ENCODE measurements around the gene LETM1. TPM values are rescaled to one million over a fixed set of nuclear protein-coding genes. Genes with fewer than 3 reads are reported as not detected.

LETM1 gene
- total RNA-seq, 1 experiment from 2014 or later: 67.3 TPM

DNA sequence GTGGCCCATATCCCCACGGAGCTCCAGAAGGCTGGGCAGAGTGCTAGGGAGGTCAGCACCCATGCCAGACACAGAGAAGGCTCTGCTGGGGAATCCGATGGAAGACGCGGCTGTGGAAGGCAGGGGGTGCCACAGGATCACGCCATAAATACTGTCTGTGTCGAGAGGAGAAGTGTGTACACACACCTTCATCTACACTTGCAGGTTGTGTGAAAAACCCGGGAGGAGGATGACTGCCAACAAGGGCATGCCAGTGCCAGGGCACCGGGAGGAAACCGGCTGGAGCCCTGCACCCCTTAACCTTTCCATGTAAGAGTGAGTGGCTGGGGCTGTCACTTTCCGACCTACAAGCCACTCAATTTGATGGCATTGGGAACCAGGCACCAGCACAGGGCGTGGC lies 31.2 kb downstream of the LETM1 start:
- Histone ChIP-seq H3K27me3 (ENCODE audit: insufficient read depth, low read length) (no peaks in the 10 kb centered on the region), H3K79me2 (ENCODE audit: insufficient read depth, low read length) (no peaks in the 10 kb centered on the region; the same call in 1 of the 2 replicates), H3K9ac (ENCODE audit: low read length) (no peak overlapping the region), H3K4me3 (replicated peaks in 1 of 2; ENCODE audit: low read depth in 1 of 2, low read length in 2 of 2) (no peak overlapping the region), H4K20me1 (ENCODE audit: insufficient read depth) (no peaks in the 10 kb centered on the region), H3K9me3 (ENCODE audit: control insufficient read depth in 1 of 2, insufficient read depth in 1 of 2, low read depth in 1 of 2, low read length in 2 of 2) (no peaks in the 10 kb centered on the region), H3K9me2 (ENCODE audit: insufficient read depth) (no peaks in the 10 kb centered on the region), H3K4me2 (ENCODE audit: low read length) (no peak overlapping the region), H3K4me1 (ENCODE audit: control insufficient read depth in 1 of 2, insufficient read depth in 2 of 2, low read length in 2 of 2) (no peaks in the 10 kb centered on the region), H2AFZ (ENCODE audit: low read depth, low read length, poor library complexity, severe bottlenecking) (no peak overlapping the region), H3K36me3 (ENCODE audit: control insufficient read depth in 1 of 2, insufficient read depth in 2 of 2, low read length in 2 of 2) (peaks cover 22 to 38% of the 10 kb centered on the region in 2 experiments; a peak in 3 of 4 replicates), H3K27ac (ENCODE audit: low read depth, low read length) (no peak overlapping the region)
- RAD21 ChIA-PET (ENCODE audit: low non-redundant PET in 1 of 2, low total read pairs in 2 of 2, uncharacterized antibody in 2 of 2, unreplicated experiment in 2 of 2): no interaction called here
- intact Hi-C loops (cut with micrococcal nuclease): no loop called here
- POLR2A ChIA-PET: no interaction called here
- DNase-seq (ENCODE audit: low read depth, low spot score) (no peak), ATAC-seq (no peak)
- BruUV-seq (replicated peaks): no TSS peak
- CTCF ChIA-PET: no interaction called here
- TF ChIP-seq, protein P1, sequence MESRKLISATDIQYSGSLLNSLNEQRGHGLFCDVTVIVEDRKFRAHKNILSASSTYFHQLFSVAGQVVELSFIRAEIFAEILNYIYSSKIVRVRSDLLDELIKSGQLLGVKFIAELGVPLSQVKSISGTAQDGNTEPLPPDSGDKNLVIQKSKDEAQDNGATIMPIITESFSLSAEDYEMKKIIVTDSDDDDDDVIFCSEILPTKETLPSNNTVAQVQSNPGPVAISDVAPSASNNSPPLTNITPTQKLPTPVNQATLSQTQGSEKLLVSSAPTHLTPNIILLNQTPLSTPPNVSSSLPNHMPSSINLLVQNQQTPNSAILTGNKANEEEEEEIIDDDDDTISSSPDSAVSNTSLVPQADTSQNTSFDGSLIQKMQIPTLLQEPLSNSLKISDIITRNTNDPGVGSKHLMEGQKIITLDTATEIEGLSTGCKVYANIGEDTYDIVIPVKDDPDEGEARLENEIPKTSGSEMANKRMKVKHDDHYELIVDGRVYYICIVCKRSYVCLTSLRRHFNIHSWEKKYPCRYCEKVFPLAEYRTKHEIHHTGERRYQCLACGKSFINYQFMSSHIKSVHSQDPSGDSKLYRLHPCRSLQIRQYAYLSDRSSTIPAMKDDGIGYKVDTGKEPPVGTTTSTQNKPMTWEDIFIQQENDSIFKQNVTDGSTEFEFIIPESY (IDR thresholded peaks at IDR 0.05; ENCODE audit: extremely low read depth, insufficient replicate concordance, low read length): no peak
- TF ChIP-seq ELF1 (IDR thresholded peaks at IDR 0.05; ENCODE audit: borderline replicate concordance, low read depth): no peak
- no peak for TF ChIP-seq JUND (IDR thresholded peaks at IDR 0.05)
- TF ChIP-seq TCF7L2 (IDR thresholded peaks at IDR 0.05; ENCODE audit: borderline replicate concordance, extremely low read depth, insufficient read depth, insufficient read length): no peak
- no peak for TF ChIP-seq EZH2phosphoT487 (IDR thresholded peaks at IDR 0.05; ENCODE audit: borderline replicate concordance)
- TF ChIP-seq, protein P2, sequence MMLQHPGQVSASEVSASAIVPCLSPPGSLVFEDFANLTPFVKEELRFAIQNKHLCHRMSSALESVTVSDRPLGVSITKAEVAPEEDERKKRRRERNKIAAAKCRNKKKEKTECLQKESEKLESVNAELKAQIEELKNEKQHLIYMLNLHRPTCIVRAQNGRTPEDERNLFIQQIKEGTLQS (IDR thresholded peaks at IDR 0.05): no peak
- TF ChIP-seq, protein P3, sequence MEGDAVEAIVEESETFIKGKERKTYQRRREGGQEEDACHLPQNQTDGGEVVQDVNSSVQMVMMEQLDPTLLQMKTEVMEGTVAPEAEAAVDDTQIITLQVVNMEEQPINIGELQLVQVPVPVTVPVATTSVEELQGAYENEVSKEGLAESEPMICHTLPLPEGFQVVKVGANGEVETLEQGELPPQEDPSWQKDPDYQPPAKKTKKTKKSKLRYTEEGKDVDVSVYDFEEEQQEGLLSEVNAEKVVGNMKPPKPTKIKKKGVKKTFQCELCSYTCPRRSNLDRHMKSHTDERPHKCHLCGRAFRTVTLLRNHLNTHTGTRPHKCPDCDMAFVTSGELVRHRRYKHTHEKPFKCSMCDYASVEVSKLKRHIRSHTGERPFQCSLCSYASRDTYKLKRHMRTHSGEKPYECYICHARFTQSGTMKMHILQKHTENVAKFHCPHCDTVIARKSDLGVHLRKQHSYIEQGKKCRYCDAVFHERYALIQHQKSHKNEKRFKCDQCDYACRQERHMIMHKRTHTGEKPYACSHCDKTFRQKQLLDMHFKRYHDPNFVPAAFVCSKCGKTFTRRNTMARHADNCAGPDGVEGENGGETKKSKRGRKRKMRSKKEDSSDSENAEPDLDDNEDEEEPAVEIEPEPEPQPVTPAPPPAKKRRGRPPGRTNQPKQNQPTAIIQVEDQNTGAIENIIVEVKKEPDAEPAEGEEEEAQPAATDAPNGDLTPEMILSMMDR (IDR thresholded peaks at IDR 0.05 in 2 of 3, conservative IDR thresholded peaks at IDR 0.05 in 1 of 3; ENCODE audit: borderline replicate concordance in 1 of 3, insufficient read depth in 1 of 3, low read depth in 2 of 3, low read length in 2 of 3): no peak
- no peak for TF ChIP-seq YY1 (IDR thresholded peaks at IDR 0.05; ENCODE audit: extremely low read depth, insufficient replicate concordance, low read depth, low read length)
- TF ChIP-seq ZFX (IDR thresholded peaks at IDR 0.05): no peak
- no peak for TF ChIP-seq SP1 (IDR thresholded peaks at IDR 0.05; ENCODE audit: low read depth)
- TF ChIP-seq RAD21 (IDR thresholded peaks at IDR 0.05; ENCODE audit: low read depth): no peak
- no peak for TF ChIP-seq CEBPB (IDR thresholded peaks at IDR 0.05; ENCODE audit: low read depth)
- no peak for TF ChIP-seq POLR2A (IDR thresholded peaks at IDR 0.05; ENCODE audit: borderline replicate concordance, extremely low read depth, insufficient read depth, insufficient read length)
- TF ChIP-seq EZH2 (IDR thresholded peaks at IDR 0.05): no peak
- no peak for TF ChIP-seq CBX3 (IDR thresholded peaks at IDR 0.05; ENCODE audit: low read depth)
- TF ChIP-seq, protein P4, sequence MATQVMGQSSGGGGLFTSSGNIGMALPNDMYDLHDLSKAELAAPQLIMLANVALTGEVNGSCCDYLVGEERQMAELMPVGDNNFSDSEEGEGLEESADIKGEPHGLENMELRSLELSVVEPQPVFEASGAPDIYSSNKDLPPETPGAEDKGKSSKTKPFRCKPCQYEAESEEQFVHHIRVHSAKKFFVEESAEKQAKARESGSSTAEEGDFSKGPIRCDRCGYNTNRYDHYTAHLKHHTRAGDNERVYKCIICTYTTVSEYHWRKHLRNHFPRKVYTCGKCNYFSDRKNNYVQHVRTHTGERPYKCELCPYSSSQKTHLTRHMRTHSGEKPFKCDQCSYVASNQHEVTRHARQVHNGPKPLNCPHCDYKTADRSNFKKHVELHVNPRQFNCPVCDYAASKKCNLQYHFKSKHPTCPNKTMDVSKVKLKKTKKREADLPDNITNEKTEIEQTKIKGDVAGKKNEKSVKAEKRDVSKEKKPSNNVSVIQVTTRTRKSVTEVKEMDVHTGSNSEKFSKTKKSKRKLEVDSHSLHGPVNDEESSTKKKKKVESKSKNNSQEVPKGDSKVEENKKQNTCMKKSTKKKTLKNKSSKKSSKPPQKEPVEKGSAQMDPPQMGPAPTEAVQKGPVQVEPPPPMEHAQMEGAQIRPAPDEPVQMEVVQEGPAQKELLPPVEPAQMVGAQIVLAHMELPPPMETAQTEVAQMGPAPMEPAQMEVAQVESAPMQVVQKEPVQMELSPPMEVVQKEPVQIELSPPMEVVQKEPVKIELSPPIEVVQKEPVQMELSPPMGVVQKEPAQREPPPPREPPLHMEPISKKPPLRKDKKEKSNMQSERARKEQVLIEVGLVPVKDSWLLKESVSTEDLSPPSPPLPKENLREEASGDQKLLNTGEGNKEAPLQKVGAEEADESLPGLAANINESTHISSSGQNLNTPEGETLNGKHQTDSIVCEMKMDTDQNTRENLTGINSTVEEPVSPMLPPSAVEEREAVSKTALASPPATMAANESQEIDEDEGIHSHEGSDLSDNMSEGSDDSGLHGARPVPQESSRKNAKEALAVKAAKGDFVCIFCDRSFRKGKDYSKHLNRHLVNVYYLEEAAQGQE (IDR thresholded peaks at IDR 0.05; ENCODE audit: low read depth): no peak
- TF ChIP-seq, protein P5, sequence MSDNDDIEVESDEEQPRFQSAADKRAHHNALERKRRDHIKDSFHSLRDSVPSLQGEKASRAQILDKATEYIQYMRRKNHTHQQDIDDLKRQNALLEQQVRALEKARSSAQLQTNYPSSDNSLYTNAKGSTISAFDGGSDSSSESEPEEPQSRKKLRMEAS (IDR thresholded peaks at IDR 0.05): no peak
- TF ChIP-seq POLR2AphosphoS5 (IDR thresholded peaks at IDR 0.05; ENCODE audit: low read depth, low read length): no peak
- no peak for TF ChIP-seq FOSL1 (IDR thresholded peaks at IDR 0.05; ENCODE audit: low read depth)
